ENCODE measurements around the gene ITPR1.
A peak's percentile ranks its signal among the peaks of the same experiment; 100 is the strongest.

The ITPR1 gene

GRCh38 chr3:4751502-4752101 lies 258.5 kb downstream of the ITPR1 start:
- TF ChIP-seq, protein P1, sequence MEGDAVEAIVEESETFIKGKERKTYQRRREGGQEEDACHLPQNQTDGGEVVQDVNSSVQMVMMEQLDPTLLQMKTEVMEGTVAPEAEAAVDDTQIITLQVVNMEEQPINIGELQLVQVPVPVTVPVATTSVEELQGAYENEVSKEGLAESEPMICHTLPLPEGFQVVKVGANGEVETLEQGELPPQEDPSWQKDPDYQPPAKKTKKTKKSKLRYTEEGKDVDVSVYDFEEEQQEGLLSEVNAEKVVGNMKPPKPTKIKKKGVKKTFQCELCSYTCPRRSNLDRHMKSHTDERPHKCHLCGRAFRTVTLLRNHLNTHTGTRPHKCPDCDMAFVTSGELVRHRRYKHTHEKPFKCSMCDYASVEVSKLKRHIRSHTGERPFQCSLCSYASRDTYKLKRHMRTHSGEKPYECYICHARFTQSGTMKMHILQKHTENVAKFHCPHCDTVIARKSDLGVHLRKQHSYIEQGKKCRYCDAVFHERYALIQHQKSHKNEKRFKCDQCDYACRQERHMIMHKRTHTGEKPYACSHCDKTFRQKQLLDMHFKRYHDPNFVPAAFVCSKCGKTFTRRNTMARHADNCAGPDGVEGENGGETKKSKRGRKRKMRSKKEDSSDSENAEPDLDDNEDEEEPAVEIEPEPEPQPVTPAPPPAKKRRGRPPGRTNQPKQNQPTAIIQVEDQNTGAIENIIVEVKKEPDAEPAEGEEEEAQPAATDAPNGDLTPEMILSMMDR (IDR thresholded peaks at IDR 0.05; ENCODE audit: extremely low read depth, missing control alignments): no peak
- peak; percentile 34 for DNase-seq (ENCODE audit: low spot score)

DNA sequence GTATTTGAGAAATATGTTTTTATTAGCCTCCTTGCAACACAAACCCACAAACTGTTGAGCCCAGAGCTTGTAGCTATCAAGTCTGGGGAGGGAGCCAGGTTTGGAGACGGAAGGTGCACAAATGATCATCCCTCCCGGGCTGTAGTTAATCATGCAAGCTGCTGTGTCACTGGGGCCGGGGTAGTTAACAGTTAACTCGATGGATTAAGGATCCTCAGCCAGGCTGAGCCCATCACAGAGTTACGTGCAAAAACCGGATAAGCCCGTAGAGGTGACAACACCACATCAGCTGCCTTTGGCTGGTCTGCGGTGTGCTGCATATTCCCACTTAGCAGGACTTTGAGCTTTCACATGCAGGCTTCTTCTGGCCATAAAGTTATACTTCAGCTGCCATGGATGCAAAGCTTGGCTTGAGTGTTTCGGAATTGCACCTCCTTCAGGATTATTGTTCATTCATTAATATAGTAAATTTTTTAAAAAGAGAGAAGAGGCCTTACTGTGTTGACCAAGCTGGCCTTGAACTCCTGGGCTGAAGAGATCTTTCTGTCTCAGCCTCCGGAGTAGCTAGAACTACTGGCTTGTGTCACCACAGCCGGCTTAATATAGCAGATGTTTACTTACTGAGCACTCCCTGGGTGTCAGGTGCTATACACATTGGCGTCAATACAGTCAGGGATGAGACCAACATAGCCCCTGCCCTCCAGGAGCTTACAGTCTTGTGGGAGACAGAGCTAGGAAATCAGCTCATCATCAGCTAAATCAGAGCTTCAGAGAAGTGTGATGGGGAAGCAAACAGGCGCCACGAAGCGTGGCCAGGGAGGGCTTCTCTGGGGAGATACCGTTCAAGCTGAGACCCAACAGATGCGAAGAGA lies 259.3 kb downstream of the ITPR1 start:
- no peak for DNase-seq (ENCODE audit: low spot score)
- TF ChIP-seq, protein P1 (IDR thresholded peaks at IDR 0.05; ENCODE audit: extremely low read depth, missing control alignments): no peak

DNA sequence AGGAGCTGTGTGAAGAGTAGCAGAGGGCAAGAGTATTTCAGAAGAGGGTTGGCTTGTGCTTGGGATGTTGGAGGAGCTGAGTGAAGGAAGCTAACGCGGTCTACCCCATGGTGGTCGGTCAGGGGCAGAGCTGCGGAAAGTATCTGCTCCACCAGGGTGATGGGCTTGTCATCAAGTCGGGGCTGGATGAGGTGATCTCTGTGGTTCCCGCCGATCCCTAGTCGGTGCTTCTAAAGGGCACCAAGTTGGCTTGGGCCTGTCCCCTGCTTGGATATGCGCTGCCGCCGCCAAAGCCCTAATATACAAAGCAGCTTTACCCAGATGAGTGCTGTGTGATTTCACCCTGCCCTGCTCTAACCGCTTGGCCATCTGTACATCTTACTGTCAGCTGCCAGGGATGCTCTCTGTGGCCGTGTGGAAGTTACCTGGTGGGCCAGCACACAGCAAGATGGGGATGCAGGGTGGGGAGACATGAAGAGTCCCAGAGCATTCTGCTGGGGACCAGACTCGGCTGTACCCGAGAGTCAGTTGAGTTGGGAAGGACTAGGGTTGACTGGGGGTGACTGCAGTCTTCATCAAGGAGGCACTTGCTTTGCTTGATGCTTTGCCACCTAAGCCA lies 260.0 kb downstream of the ITPR1 start:
- TF ChIP-seq, protein P1 (IDR thresholded peaks at IDR 0.05; ENCODE audit: extremely low read depth, missing control alignments): no peak

GRCh38 chr3:4754180-4755086 lies 261.3 kb downstream of the ITPR1 start:
- TF ChIP-seq, protein P1 (IDR thresholded peaks at IDR 0.05; ENCODE audit: extremely low read depth, missing control alignments): no peak
- peak; percentile 79 for DNase-seq (ENCODE audit: low spot score)

More for the DNA sequence above, 260.0 kb downstream of the ITPR1 start:
- DNase-seq (ENCODE audit: low spot score): no peak

DNA sequence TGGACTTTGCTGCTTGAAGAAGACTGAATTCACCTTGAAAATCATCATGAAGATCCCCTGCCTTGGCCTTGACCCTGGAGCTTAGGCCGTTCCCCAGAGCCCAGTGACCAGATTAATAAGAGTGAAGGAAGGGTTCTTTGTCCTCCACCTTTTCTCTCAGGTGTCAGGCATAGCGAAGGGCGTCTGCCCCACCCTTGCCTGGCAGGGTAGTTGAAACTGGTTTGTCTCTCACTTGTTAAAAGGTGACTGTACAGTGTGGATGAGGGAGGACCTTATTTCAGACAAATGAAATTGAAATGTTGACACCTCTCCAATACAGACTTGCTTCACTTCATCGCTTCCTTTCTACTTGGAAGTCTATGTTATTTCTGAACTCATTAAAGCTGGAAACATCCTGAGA lies 262.4 kb downstream of the ITPR1 start:
- DNase-seq (ENCODE audit: low spot score): no peak
- TF ChIP-seq, protein P1 (IDR thresholded peaks at IDR 0.05; ENCODE audit: extremely low read depth, missing control alignments): no peak

DNA sequence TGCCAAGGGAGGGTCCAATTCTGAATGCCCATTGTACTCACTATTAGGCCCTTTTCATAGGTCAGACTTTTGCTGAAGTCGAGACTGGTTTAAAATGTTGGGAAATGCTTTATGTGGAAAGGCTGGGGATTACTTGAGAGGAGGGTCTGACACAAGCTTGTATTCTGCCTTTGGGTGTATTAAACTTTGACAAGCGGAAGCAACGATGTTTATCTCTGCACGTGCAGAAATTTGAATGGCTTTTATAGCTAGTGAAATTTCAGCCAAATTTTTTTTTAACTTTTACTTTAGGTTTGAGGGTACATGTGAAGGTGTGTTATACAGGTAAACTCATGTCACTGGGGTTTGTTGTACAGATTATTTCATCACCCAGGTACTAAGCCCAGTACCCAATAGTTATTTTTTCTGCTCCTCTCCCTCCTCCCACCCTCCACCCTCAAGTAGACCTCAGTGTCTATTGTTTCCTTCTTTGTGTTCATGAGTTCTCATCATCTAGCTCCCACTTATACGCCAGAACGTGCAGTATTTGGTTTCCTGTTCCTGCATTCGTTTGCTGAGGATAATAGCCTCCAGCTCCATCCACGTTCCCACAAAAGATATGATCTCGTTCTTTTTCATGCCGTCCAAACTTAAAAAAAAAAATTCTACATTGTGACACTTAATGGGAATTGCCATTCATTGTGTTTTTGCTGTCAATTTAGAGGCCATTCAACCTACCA lies 263.1 kb downstream of the ITPR1 start:
- TF ChIP-seq, protein P1 (IDR thresholded peaks at IDR 0.05; ENCODE audit: extremely low read depth, missing control alignments): no peak
- DNase-seq (ENCODE audit: low spot score): no peak

Data from GM20000 (cell line).